Endothelial cell of umbilical vein (primary cell): ENCODE measurements around the gene VAPB. TPM values are rescaled to one million over a fixed set of nuclear protein-coding genes. Genes with fewer than 3 reads are reported as not detected.

Source experiments
- BruUV-seq: library from RNA; stranded (reverse); fragments of 400-500 nt; replicated peaks from 2 replicates; lab custom pipeline; 2021; lab: Mats Ljungman, UMichigan
- CTCF ChIA-PET: fragments of 300-600, 350-600 bp; sonication (Branson Sonifier 250); formaldehyde crosslinking; loops from one replicate; lab custom pipeline; 2021; ENCODE audit warnings: antibody characterized with exemption, inconsistent platforms; lab: Charles Lee
- POLR2A ChIA-PET: fragments of 300-600, 350-600 bp; sonication (Branson Sonifier 250); formaldehyde crosslinking; loops from one replicate; lab custom pipeline; 2021; ENCODE audit warnings: antibody characterized with exemption, inconsistent platforms; lab: Charles Lee
- DNase-seq: peaks from one replicate; pipeline ENCODE4 v3.0.0-alpha.2; 2011; ENCODE audit warnings: low read depth, low spot score
- FAIRE-seq: peaks from 2 replicates; lab custom pipeline; 2011; peaks lifted over from hg19 to GRCh38; lab: Jason Lieb, UNC
- H2AFZ ChIP-seq: 2 replicates; pipeline ENCODE4 v1.6.0; 2012; ENCODE audit warnings: low read depth, low read length, control low read depth, inconsistent platforms
- H3K27ac ChIP-seq: 2 replicates; pipeline ENCODE4 v1.5.1; 2011; ENCODE audit warnings: low read depth, mild to moderate bottlenecking, control low read depth, low read length, moderate library complexity; ENCODE audit not compliant: insufficient read depth
- H3K27me3 ChIP-seq, 2 experiments: 2 replicates each; pipeline versions ENCODE4 v1.6.0 to v1.6.1; 2011; ENCODE audit warnings: low read length in 2 of 2, mixed read lengths in 1 of 2; ENCODE audit not compliant: control insufficient read depth in 2 of 2, insufficient read depth in 2 of 2
- H3K36me3 ChIP-seq, 2 experiments: 2 replicates in 1 of 2; 3 replicates in 1 of 2; pipeline ENCODE4 v1.5.1; 2011; ENCODE audit warnings: low read length in 2 of 2, mild to moderate bottlenecking in 1 of 2, moderate library complexity in 1 of 2; ENCODE audit not compliant: control insufficient read depth in 2 of 2, insufficient read depth in 2 of 2; ENCODE audit errors: extremely low read depth in 1 of 2
- H3K4me1 ChIP-seq: 3 replicates; pipeline ENCODE4 v1.5.1; 2011; ENCODE audit warnings: mild to moderate bottlenecking, low read length; ENCODE audit not compliant: control insufficient read depth, insufficient read depth; ENCODE audit errors: extremely low read depth
- H3K4me2 ChIP-seq: 2 replicates; pipeline ENCODE4 v1.6.1; 2011; ENCODE audit warnings: low read length, control low read depth, mixed read lengths; ENCODE audit not compliant: insufficient read depth
- H3K4me3 ChIP-seq, 3 experiments: fragments of 200-600 bp in 1 of 3; sonication (generic), shearing (Covaris generic) in 1 of 3; replicated peaks in 1 of 3; 2 replicates each; pipeline ENCODE4 v1.5.1; 2011 to 2016; ENCODE audit warnings: control low read depth in 3 of 3, low read length in 3 of 3, mild to moderate bottlenecking in 2 of 3, inconsistent platforms in 1 of 3, low read depth in 1 of 3, moderate library complexity in 1 of 3; ENCODE audit not compliant: insufficient read depth in 1 of 3
- H3K79me2 ChIP-seq: 2 replicates; pipeline ENCODE4 v1.6.0; 2012; ENCODE audit warnings: low read length, inconsistent platforms; ENCODE audit not compliant: control insufficient read depth, insufficient read depth
- H3K9ac ChIP-seq: replicated peaks from 2 replicates; pipeline ENCODE3; 2011; ENCODE audit warnings: low read length, control low read depth; ENCODE audit not compliant: insufficient read depth; ENCODE audit errors: extremely low read depth
- H3K9me1 ChIP-seq: replicated peaks from 3 replicates; pipeline ENCODE4 v1.6.0; 2011; ENCODE audit warnings: mild to moderate bottlenecking, low read length; ENCODE audit not compliant: control insufficient read depth, insufficient read depth; ENCODE audit errors: extremely low read depth
- H3K9me3 ChIP-seq: replicated peaks from 2 replicates; pipeline ENCODE4 v1.5.1; 2012; ENCODE audit warnings: low read length, inconsistent platforms; ENCODE audit not compliant: control insufficient read depth, insufficient read depth
- H4K20me1 ChIP-seq: replicated peaks from 2 replicates; pipeline ENCODE3; 2011; ENCODE audit warnings: mild to moderate bottlenecking, low read length; ENCODE audit not compliant: control insufficient read depth, insufficient read depth; ENCODE audit errors: extremely low read depth
- EZH2 ChIP-seq: IDR thresholded peaks from 2 replicates; pipeline ENCODE4 v1.6.1; 2012; ENCODE audit warnings: borderline replicate concordance, low read depth, mild to moderate bottlenecking, moderate library complexity, low read length, inconsistent platforms; ENCODE audit not compliant: severe bottlenecking
- FOS ChIP-seq: IDR thresholded peaks from 2 replicates; pipeline ENCODE4 v1.6.1; 2011; ENCODE audit warnings: mild to moderate bottlenecking, low read length, moderate library complexity, borderline replicate concordance; ENCODE audit not compliant: insufficient read depth
- GATA2 ChIP-seq: IDR thresholded peaks from 2 replicates; pipeline ENCODE4 v1.7.0; 2011; ENCODE audit warnings: low read depth, mild to moderate bottlenecking, moderate library complexity, mixed read lengths, low read length; ENCODE audit not compliant: insufficient read length, insufficient read depth
- JUN ChIP-seq: IDR thresholded peaks from 2 replicates; pipeline ENCODE4 v1.6.1; 2011; ENCODE audit warnings: borderline replicate concordance, low read depth; ENCODE audit not compliant: insufficient read length, insufficient read depth
- MYC ChIP-seq: IDR thresholded peaks from one replicate; pipeline ENCODE4 v1.6.1; 2011; ENCODE audit warnings: mild to moderate bottlenecking, low read depth, low read length
- POLR2A ChIP-seq: IDR thresholded peaks from 2 replicates; pipeline ENCODE4 v1.6.1; 2012; ENCODE audit warnings: low read depth, mild to moderate bottlenecking, control low read depth, low read length
- POLR2AphosphoS5 ChIP-seq: IDR thresholded peaks from 2 replicates; pipeline ENCODE4 v1.6.1; 2012; ENCODE audit warnings: low read depth, mild to moderate bottlenecking, control low read depth, low read length, moderate library complexity; ENCODE audit not compliant: insufficient read depth
- dilution Hi-C: fragments of 300-500 bp; cut with MboI; formaldehyde crosslinking; loops from one replicate; pipeline ENCODE4 v1.15.0; 2019; ENCODE audit warnings: low sequenced_read_pairs; ENCODE audit not compliant: extremely low pct_ligation_motif_present
- intact Hi-C: fragments of 100-400 bp; cut with micrococcal nuclease; formaldehyde crosslinking; loops from one replicate; pipeline ENCODE4 v1.10.0; 2022
- polyA plus RNA-seq, 4 experiments: library from polyadenylated mRNA; depleted of rRNA in 3 of 4; stranded (reverse) in 3 of 4; unstranded in 1 of 4; fragments of >200 nt; gene quantifications; 2 replicates each; pipeline versions ENCODE4 v1.2.1 to v1.2.3, GENCODE V29; 2011 to 2012; ENCODE audit warnings: missing spikeins in 1 of 4
- total RNA-seq: library from RNA; stranded (reverse); gene quantifications from 2 replicates; pipeline ENCODE4 v1.2.3, GENCODE V29; 2021
- TF ChIP-seq, protein P1 (sequence below), 2 donors: IDR thresholded peaks; 1 replicate in 1 of 2; 2 replicates in 1 of 2; pipeline ENCODE4 v1.5.1; 2011; ENCODE audit warnings: low read length in 2 of 2, mild to moderate bottlenecking in 2 of 2, moderate library complexity in 2 of 2, control low read depth in 1 of 2, inconsistent platforms in 1 of 2, low read depth in 1 of 2; ENCODE audit not compliant: insufficient read depth in 1 of 2; ENCODE audit errors: extremely low read depth in 1 of 2
- TF ChIP-seq, protein P2 (sequence below): IDR thresholded peaks from 2 replicates; pipeline ENCODE4 v1.6.1; 2011; ENCODE audit not compliant: insufficient read depth, insufficient read length

Gene VAPB
- total and polyA plus RNA-seq, 2 donors (not counting 3 experiments of a cell fraction or from before 2014, with no cell fraction given), result 17.9 to 48.9 TPM

DNA sequence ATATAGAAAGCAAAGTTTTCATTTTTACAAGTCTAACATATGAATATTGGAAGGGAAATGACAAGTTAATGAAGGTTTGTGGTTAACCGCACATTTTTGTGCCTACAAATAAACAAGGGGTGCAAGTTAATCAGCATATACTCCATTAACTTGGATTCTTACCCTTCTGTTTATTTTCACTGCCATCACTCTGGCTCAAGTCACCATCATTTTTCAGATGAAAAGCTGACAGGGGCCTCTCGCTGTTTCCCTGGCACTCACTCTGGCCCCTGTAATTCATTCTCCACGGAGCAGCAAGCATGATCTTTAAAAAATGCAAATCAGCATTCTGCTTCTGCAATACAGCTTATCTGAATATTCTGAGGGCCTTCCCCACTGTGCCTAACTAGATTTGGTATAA is 96.4 kb downstream of the VAPB start:
- H3K27me3 ChIP-seq, result peaks cover under 1 to 2% of the 10 kb centered on the region in 2 experiments
- no peak overlapping the region for H3K9ac ChIP-seq
- peaks cover 4% of the 10 kb centered on the region for H3K9me3 ChIP-seq
- H3K27ac ChIP-seq, result no peak overlapping the region
- H4K20me1 ChIP-seq, result no peaks in the 10 kb centered on the region
- TF ChIP-seq GATA2 (no peak), POLR2AphosphoS5 (no peak), MYC (no peak), FOS (no peak), JUN (no peak), POLR2A (no peak), EZH2 (no peak)
- TF ChIP-seq, protein P1, sequence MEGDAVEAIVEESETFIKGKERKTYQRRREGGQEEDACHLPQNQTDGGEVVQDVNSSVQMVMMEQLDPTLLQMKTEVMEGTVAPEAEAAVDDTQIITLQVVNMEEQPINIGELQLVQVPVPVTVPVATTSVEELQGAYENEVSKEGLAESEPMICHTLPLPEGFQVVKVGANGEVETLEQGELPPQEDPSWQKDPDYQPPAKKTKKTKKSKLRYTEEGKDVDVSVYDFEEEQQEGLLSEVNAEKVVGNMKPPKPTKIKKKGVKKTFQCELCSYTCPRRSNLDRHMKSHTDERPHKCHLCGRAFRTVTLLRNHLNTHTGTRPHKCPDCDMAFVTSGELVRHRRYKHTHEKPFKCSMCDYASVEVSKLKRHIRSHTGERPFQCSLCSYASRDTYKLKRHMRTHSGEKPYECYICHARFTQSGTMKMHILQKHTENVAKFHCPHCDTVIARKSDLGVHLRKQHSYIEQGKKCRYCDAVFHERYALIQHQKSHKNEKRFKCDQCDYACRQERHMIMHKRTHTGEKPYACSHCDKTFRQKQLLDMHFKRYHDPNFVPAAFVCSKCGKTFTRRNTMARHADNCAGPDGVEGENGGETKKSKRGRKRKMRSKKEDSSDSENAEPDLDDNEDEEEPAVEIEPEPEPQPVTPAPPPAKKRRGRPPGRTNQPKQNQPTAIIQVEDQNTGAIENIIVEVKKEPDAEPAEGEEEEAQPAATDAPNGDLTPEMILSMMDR (IDR thresholded peaks at IDR 0.05; ENCODE audit: extremely low read depth in 1 of 2, insufficient read depth in 1 of 2, low read depth in 1 of 2, low read length in 2 of 2), result no peak
- TF ChIP-seq, protein P2, sequence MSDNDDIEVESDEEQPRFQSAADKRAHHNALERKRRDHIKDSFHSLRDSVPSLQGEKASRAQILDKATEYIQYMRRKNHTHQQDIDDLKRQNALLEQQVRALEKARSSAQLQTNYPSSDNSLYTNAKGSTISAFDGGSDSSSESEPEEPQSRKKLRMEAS, result no peak
- FAIRE-seq (no peak), DNase-seq (no peak)
- no TSS peak for BruUV-seq
- H3K36me3 ChIP-seq, result no peaks in the 10 kb centered on the region
- H3K9me1 ChIP-seq, result no peaks in the 10 kb centered on the region
- H3K4me1 ChIP-seq, result peaks cover 4% of the 10 kb centered on the region
- intact Hi-C loops, result loop anchor here (10.0 kb wide), 1 partner anchor 599 kb away; no protein-coding TSS in a partner anchor
- ChIA-PET CTCF (no interaction called here), POLR2A (no interaction called here)
- H3K79me2 ChIP-seq, result no peaks in the 10 kb centered on the region
- dilution Hi-C loops, result no loop called here
- no peak overlapping the region for H3K4me3 ChIP-seq
- no peak overlapping the region for H3K4me2 ChIP-seq
- no peak overlapping the region for H2AFZ ChIP-seq
